Activated CD8-positive, alpha-beta T cell treated with anti-CD3 and anti-CD28 coated beads for 36 hours (primary cell): Measurements from ENCODE around the gene ORAI1. TPM values are rescaled to one million over a fixed set of nuclear protein-coding genes. Genes with fewer than 3 reads are reported as not detected.

Experiments used
- ATAC-seq: fragments of 200-7000 bp; cut with Tn5 transposase; one replicate; pipeline ENCODE4 v1.10.0; 2021; ENCODE audit warnings: mild to moderate bottlenecking, moderate library complexity
- CTCF ChIA-PET: fragments of 350-600 bp; sonication (Branson Sonifier 250); formaldehyde crosslinking; loops from one replicate; lab custom pipeline; 2021; ENCODE audit warnings: antibody characterized with exemption; lab: Charles Lee
- POLR2A ChIA-PET: fragments of 350-600 bp; sonication (Branson Sonifier 250); formaldehyde crosslinking; loops from one replicate; lab custom pipeline; 2021; ENCODE audit warnings: antibody characterized with exemption; lab: Charles Lee
- DNase-seq: peaks from one replicate; pipeline ENCODE4 v3.0.0-alpha.2; 2020
- H3K27ac Mint-ChIP-seq: one replicate; pipeline ENCODE4 v1.8.0; 2021; ENCODE audit warnings: mild to moderate bottlenecking, mixed read lengths
- H3K27me3 Mint-ChIP-seq: one replicate; pipeline ENCODE4 v1.8.0; 2021; ENCODE audit warnings: mixed read lengths
- H3K36me3 Mint-ChIP-seq: one replicate; pipeline ENCODE4 v1.8.0; 2021; ENCODE audit warnings: low read depth, mixed read lengths
- H3K4me1 Mint-ChIP-seq: one replicate; pipeline ENCODE4 v1.8.0; 2021; ENCODE audit warnings: low read depth, mixed read lengths
- H3K4me3 Mint-ChIP-seq: one replicate; pipeline ENCODE4 v1.8.0; 2021; ENCODE audit warnings: mild to moderate bottlenecking, moderate library complexity, mixed read lengths
- H3K9me3 Mint-ChIP-seq: one replicate; pipeline ENCODE4 v1.8.0; 2021; ENCODE audit warnings: mixed read lengths
- intact Hi-C: fragments of 100-400 bp; cut with micrococcal nuclease; formaldehyde crosslinking; loops from one replicate; pipeline ENCODE4 v1.10.0; 2022
- total RNA-seq, 2 experiments: library from RNA; stranded (reverse); gene quantifications; one replicate each; pipeline ENCODE4 v1.2.3, GENCODE V29; 2021
- TF ChIP-seq, protein P1 (sequence below): fragments of 200-600 bp; IDR thresholded peaks from one replicate; pipeline ENCODE4 v1.8.0; 2022; ENCODE audit warnings: antibody characterized with exemption, mild to moderate bottlenecking

Gene ORAI1
- total RNA-seq, 2 experiments from 2014 or later: 37.0 to 38.1 TPM

DNA sequence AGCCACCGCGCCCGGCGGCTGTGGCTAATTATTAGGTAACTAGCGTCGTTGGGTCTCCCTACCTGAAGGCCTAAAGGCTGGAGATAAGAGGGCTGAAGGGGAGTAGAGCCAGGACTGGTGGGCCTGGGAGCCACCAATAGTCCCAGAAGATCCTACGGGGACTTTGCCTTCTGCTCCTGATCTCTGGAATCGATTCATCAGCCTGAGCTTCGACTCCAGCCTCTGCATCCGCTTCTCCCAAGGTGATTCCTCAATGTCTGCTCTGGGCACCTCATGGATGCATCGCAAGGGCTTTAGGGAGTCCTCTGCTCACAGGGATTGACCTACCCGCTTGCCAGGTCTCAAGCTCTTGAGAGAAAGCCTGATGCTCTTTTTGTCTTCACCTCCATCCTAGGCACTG is 30.8 kb upstream of the ORAI1 start:
- Mint-ChIP-seq H3K36me3 (peaks cover 5% of the 10 kb centered on the region), H3K27me3 (no peaks in the 10 kb centered on the region), H3K27ac (no peak overlapping the region), H3K4me1 (peaks cover 22% of the 10 kb centered on the region), H3K4me3 (no peak overlapping the region), H3K9me3 (no peaks in the 10 kb centered on the region)
- TF ChIP-seq, protein P1, sequence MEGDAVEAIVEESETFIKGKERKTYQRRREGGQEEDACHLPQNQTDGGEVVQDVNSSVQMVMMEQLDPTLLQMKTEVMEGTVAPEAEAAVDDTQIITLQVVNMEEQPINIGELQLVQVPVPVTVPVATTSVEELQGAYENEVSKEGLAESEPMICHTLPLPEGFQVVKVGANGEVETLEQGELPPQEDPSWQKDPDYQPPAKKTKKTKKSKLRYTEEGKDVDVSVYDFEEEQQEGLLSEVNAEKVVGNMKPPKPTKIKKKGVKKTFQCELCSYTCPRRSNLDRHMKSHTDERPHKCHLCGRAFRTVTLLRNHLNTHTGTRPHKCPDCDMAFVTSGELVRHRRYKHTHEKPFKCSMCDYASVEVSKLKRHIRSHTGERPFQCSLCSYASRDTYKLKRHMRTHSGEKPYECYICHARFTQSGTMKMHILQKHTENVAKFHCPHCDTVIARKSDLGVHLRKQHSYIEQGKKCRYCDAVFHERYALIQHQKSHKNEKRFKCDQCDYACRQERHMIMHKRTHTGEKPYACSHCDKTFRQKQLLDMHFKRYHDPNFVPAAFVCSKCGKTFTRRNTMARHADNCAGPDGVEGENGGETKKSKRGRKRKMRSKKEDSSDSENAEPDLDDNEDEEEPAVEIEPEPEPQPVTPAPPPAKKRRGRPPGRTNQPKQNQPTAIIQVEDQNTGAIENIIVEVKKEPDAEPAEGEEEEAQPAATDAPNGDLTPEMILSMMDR: no peak
- DNase-seq (no peak), ATAC-seq (no peak)
- ChIA-PET CTCF (interaction anchor here (1.1 to 1.2 kb wide), 2 partner anchors 28 to 29 kb away, joined by 3 to 4 read pairs; no protein-coding TSS in a partner anchor), POLR2A (no interaction called here)
- intact Hi-C loops: no loop called here

DNA sequence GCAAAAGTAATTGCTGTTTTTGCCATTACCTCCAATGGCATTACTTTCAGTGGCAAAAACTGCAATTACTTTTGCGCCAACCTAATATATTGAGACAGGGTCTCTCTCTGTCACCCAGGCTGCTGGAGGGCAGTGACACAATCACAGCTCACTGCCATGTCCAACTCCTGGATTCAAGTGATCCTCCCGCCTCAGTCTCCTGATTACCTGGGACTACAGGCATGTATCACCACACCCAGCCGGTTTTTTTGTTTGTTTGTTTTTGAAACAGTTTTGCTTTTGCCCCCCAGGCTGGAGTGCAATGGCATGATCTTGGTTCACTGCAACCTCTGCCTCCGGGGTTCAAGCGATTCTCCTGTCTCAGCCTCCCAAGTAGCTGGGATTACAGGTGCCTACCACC is 29.8 kb upstream of the ORAI1 start:
- TF ChIP-seq, protein P1: no peak

DNA sequence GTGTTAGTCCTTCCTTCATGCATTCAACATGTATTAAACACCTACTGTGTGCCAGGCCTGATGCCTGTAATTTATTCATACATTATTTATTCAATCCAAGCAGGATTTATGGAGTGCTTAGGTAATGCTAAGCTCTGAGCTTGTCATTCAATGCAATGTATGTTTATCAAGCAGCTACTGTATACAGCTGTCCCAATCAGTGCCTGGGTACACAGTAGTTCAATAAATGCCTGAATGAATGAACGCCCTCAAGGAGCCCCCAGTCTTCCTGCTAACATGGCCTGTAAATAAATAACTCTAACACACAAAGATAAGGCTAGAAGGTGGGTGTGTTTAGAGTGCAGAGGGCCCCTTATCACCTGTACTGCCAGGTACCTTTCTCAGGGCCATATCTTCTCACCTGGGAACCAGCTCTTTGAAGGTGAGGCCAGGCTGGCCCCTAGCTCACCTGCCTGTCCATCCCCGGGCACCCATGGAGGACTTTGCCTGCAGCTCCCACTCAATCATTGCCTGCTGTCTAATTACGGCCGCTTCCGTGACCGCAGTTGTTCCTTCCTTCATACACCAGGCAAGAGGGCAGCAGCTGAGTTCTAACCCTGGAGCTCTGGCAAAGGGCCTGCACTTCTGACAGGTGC is 25.5 kb upstream of the ORAI1 start:
- CTCF ChIA-PET: interaction anchor here (1.3 to 2.3 kb wide), 3 partner anchors 48 to 101 kb away, joined by 4 to 6 read pairs (median 6); no protein-coding TSS in a partner anchor
- Mint-ChIP-seq H3K36me3 (no peaks in the 10 kb centered on the region), H3K4me3 (no peak overlapping the region), H3K4me1 (no peaks in the 10 kb centered on the region), H3K9me3 (no peaks in the 10 kb centered on the region), H3K27me3 (no peaks in the 10 kb centered on the region), H3K27ac (no peak overlapping the region)
- intact Hi-C loops: no loop called here
- DNase-seq: no peak
- TF ChIP-seq, protein P1: no peak
- ATAC-seq: no peak
- POLR2A ChIA-PET: interaction anchor here (1.2 kb wide), 1 partner anchor 19 kb away, joined by 4 read pairs; no protein-coding TSS in a partner anchor

More for the DNA sequence above, 29.8 kb upstream of the ORAI1 start:
- no peak overlapping the region for H3K4me3 Mint-ChIP-seq
- CTCF ChIA-PET: interaction anchor here (1.1 kb wide), 1 partner anchor 28 kb away, joined by 3 read pairs; no protein-coding TSS in a partner anchor
- ATAC-seq (no peak), DNase-seq (no peak)
- H3K36me3 Mint-ChIP-seq: peaks cover 5% of the 10 kb centered on the region
- intact Hi-C loops: no loop called here
- no peaks in the 10 kb centered on the region for H3K9me3 Mint-ChIP-seq
- POLR2A ChIA-PET: no interaction called here
- peaks cover 12% of the 10 kb centered on the region for H3K4me1 Mint-ChIP-seq
- H3K27ac Mint-ChIP-seq: no peak overlapping the region
- no peaks in the 10 kb centered on the region for H3K27me3 Mint-ChIP-seq

DNA sequence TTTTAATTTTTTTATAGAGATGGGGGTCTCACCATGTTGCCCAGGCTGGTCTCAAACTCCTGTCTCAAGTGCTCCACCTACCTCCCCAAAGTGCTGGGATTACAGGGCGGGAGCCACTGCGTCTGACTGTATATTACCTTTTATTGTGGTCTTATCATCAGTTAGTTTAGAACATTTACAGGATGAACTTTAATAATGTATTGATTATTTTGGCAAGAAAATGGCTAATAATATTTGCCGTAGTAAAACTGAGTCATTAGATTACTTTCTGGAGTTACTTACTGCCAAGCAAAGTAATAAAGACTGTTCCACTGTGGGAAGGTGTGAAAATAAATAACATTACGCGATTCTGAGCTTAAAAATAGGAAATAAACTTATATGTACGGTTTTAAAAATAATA is 23.6 kb upstream of the ORAI1 start:
- intact Hi-C loops: no loop called here
- ChIA-PET POLR2A (no interaction called here), CTCF (interaction anchor here (1.0 to 1.5 kb wide), 2 partner anchors 23 to 122 kb away, joined by 3 to 5 read pairs; no protein-coding TSS in a partner anchor)
- Mint-ChIP-seq H3K27me3 (no peaks in the 10 kb centered on the region), H3K4me1 (no peaks in the 10 kb centered on the region), H3K27ac (no peak overlapping the region), H3K4me3 (no peak overlapping the region), H3K36me3 (no peaks in the 10 kb centered on the region), H3K9me3 (no peaks in the 10 kb centered on the region)
- no peak for ATAC-seq
- DNase-seq: no peak
- TF ChIP-seq, protein P1: no peak

DNA sequence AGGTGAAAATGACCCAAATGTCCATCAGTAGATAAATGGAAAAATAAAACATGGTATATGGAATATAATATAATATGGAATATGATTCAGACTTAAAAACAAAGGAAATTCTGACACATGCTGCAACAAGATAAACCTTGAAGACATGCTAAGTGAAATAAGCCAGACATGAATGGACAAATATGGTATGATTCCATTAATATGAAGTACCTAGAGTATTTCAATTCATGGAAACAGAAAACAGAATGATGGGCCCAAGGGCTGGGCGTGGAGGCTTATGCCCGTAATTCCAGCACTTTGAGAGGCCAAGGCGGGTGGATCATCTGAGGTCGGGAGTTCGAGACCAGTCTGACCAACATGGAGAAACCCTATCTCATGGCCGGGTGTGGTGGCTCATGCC is 22.7 kb upstream of the ORAI1 start:
- intact Hi-C loops: no loop called here
- H3K4me3 Mint-ChIP-seq: no peak overlapping the region
- H3K9me3 Mint-ChIP-seq: no peaks in the 10 kb centered on the region
- ChIA-PET POLR2A (no interaction called here), CTCF (interaction anchor here (0.7 kb wide), 1 partner anchor 15 kb away, joined by 3 read pairs; no protein-coding TSS in a partner anchor)
- no peak overlapping the region for H3K27ac Mint-ChIP-seq
- no peaks in the 10 kb centered on the region for H3K4me1 Mint-ChIP-seq
- no peaks in the 10 kb centered on the region for H3K27me3 Mint-ChIP-seq
- TF ChIP-seq, protein P1: no peak
- ATAC-seq (no peak), DNase-seq (no peak)
- H3K36me3 Mint-ChIP-seq: no peaks in the 10 kb centered on the region
